ENCODE measurements around the gene PNMA1. TPM values are rescaled to one million over a fixed set of nuclear protein-coding genes. Genes with fewer than 3 reads are reported as not detected.
A peak's percentile ranks its signal among the peaks of the same experiment; 100 is the strongest.

The PNMA1 gene
- 16.7 and 21.6 TPM in 2 replicates for total RNA-seq (2014; rRNA removed; shearing (Covaris generic))

DNA sequence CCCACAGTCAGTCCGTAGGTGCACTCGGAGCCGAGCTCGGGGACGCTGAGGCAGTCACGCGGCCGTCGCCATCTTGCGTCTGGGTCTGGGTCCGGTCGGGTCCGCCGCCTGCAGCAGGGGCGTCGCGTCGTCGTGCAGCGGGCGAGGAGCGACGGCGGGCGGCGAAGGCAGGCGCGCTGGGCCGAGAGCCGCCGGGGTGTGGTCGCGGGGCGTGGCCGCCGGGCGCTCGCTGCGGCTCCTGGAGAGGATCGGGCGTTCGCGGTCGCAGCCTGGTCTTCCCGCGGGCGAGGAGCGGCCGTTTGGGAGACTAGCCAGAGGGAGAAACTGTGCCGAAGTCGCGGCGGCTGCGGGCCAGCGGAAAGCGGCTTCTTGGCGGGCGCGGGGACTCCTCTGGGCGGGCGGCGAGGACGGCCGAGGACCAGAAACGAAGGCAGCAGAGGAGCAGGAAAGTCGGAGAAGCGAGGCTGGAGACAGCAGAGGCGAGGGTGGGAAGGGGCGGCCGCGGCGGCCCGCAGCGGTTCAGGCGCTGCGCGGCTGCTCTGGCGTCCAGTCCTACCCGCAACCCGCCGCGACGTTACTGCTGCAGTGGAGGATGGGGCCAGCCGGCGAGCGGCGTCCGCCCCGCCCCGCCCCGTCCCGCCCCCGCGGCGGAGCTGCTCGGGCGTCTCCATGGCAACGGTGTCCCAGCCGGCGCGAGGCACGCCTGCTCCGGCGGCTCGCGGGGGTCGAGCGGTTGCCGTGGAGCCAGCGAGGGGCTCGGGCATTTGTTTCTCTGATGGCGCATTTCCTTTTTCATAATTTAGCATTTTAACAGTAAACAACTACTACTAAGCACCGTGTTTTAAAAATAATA lies at the start of gene PNMA1:
TSS of gene PNMA1 (minus strand) at position 582 of the 853 bp plus-strand sequence. CDS start 745 bp downstream, outside the sequence.
- Histone ChIP-seq H3K36me3 (peaks cover 44% of the 10 kb centered on the region), H3K9me3 (replicated peaks) (no peaks in the 10 kb centered on the region), H3K27ac (peak within 1 kb of the TSS; percentile 75), H3K4me1 (replicated peaks) (peaks cover 11% of the 10 kb centered on the region), H3K4me3 (peak within 1 kb of the TSS; percentile 87), H3K27me3 (replicated peaks) (no peaks in the 10 kb centered on the region)
- DNase-seq (ENCODE audit: low read depth in 1 of 2, low spot score in 2 of 2), result peak; percentile 83 to 84

DNA sequence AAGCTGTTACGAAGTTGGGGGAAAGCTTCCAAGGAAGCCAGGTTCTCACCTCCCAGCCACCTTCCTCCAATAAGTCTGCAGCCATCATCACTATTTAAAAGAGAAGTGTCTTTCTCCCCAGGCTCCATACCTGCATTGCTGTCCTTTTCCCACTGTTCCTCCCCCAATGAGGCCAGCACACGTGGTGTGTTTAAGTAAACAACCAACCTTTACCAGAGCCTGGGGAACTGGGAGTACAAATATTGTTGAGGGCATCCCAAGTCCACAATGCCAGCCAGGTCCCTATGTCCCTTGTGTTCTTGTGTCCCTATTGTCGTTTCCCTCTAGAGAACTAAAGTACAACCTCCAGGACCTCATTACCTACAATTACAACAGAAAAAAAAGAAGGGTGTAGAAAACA lies 49.2 kb upstream of the PNMA1 start:
- no peak for DNase-seq (ENCODE audit: low read depth in 1 of 2, low spot score in 2 of 2)
- Histone ChIP-seq H3K4me3 (no peak overlapping the region), H3K9me3 (replicated peaks) (no peaks in the 10 kb centered on the region), H3K4me1 (replicated peaks) (peaks cover 32% of the 10 kb centered on the region), H3K27ac (no peak overlapping the region), H3K27me3 (replicated peaks) (no peaks in the 10 kb centered on the region), H3K36me3 (peaks cover 8% of the 10 kb centered on the region)

- Histone ChIP-seq H3K9me3 (replicated peaks) (no peaks in the 10 kb centered on the region), H3K4me3 (no peak overlapping the region), H3K36me3 (peaks cover 13% of the 10 kb centered on the region), H3K4me1 (replicated peaks) (peaks cover 42% of the 10 kb centered on the region), H3K27me3 (replicated peaks) (no peaks in the 10 kb centered on the region), H3K27ac (no peak overlapping the region)
- DNase-seq (ENCODE audit: low read depth in 1 of 2, low spot score in 2 of 2), result no peak
Measured at GRCh38 chr14:73762375-73762822, 48.2 kb upstream of the PNMA1 start.

- Histone ChIP-seq H3K27ac (peak overlapping the region; percentile 89; the same call in 1 of the 2 replicates), H3K4me1 (replicated peaks) (peaks cover 46% of the 10 kb centered on the region), H3K9me3 (replicated peaks) (no peaks in the 10 kb centered on the region), H3K4me3 (no peak overlapping the region), H3K36me3 (peaks cover 13% of the 10 kb centered on the region), H3K27me3 (replicated peaks) (no peaks in the 10 kb centered on the region)
- no peak for DNase-seq (ENCODE audit: low read depth in 1 of 2, low spot score in 2 of 2)
Measured at GRCh38 chr14:73761618-73762355, 47.6 kb upstream of the PNMA1 start.

DNA sequence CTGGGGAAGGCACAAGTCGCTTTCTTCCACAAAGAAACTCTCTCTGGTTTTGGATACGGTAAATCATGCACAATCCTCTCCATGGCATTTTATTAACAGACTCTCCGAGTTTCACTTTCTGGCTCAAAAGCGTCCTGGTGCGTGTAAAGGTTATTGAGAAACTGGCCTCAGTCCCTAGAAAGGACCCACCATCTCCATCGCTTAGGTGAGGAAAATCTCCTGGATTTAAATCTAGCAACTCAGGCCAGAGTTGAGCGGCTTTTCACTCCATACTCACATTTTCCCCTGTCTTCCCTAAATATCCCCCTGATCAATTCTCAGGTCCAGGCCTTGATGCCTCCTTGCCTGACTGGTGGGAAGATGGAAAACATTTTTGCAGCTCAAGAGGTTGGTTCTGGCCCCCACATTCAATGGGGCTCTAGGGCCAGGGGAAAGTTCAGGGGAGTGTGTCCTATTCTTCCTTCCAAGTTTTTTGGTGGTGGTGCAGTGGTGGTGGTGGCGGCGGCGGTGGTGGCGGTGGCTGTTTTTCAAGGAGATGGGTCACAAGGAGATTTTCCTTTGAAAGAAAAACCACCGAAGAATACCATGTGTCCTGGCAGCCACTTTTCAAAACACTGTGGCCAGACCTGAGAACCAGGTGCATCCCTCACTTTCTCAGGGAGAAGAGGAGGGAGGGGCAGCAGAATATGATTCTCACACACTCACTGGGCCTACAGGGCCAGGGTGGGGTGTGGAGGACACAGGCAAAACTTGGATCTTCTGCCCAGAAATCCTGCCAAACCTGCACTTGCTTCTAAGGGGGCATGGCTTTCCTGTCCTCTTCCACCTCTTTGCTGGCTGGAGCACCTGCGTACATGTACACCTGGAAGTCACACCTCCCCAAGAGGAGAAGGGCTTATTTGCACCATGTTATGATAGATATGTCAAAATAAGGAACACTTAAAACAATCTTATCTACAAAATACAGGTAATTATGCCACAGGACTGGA lies 46.7 kb upstream of the PNMA1 start:
- peaks cover 13% of the 10 kb centered on the region for H3K36me3 ChIP-seq
- H3K9me3 ChIP-seq (replicated peaks), result no peaks in the 10 kb centered on the region
- DNase-seq (ENCODE audit: low read depth in 1 of 2, low spot score in 2 of 2), result no peak
- H3K4me1 ChIP-seq (replicated peaks), result peaks cover 55% of the 10 kb centered on the region
- peak overlapping the region; percentile 89 for H3K27ac ChIP-seq
- H3K4me3 ChIP-seq, result peak overlapping the region; percentile 77
- no peaks in the 10 kb centered on the region for H3K27me3 ChIP-seq (replicated peaks)

GRCh38 chr14:73759714-73760597 lies 45.8 kb upstream of the PNMA1 start:
- H3K27me3 ChIP-seq (replicated peaks), result no peaks in the 10 kb centered on the region
- H3K27ac ChIP-seq, result peak overlapping the region; percentile 89
- H3K36me3 ChIP-seq, result peaks cover 13% of the 10 kb centered on the region
- H3K4me1 ChIP-seq (replicated peaks), result peaks cover 64% of the 10 kb centered on the region
- peak; percentile 97 to 98 for DNase-seq (ENCODE audit: low read depth in 1 of 2, low spot score in 2 of 2)
- H3K9me3 ChIP-seq (replicated peaks), result no peaks in the 10 kb centered on the region
- peak overlapping the region; percentile 77 for H3K4me3 ChIP-seq

DNA sequence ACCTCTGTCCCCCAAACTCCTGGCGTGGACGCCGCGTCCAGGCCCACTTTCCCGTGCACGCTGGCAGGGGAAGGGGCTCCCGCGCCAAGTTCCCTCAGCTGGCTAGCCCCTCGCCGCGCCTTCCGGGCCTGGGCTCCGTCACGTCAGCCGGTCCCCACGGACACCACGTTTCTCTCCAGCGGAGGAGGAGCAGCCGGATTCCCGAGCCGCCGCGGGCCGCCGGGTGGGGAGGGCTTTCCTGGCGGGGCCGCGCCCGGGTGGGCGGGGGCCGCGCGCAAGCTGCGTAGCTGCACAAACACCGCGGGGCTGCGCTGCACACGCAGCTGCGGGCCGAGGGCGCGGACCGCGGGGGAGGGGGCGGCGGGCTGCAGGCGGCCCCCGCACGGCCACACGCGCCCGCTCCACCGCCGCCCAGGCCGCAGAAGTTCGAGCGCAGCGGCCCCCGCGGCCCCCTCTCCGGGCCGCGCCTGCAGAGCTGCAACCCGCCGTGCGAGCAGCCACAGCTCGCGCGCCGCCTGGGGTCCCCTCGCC lies 45.1 kb upstream of the PNMA1 start:
- DNase-seq (ENCODE audit: low read depth in 1 of 2, low spot score in 2 of 2), result peak in 1 of 2 experiments; percentile 26
- Histone ChIP-seq H3K27ac (peak overlapping the region; percentile 89), H3K4me3 (peak overlapping the region; percentile 77), H3K27me3 (replicated peaks) (no peaks in the 10 kb centered on the region), H3K4me1 (replicated peaks) (peaks cover 71% of the 10 kb centered on the region), H3K9me3 (replicated peaks) (no peaks in the 10 kb centered on the region), H3K36me3 (peaks cover 13% of the 10 kb centered on the region)

- Histone ChIP-seq H3K4me3 (peak overlapping the region; percentile 77), H3K36me3 (peaks cover 13% of the 10 kb centered on the region), H3K27ac (peak overlapping the region; percentile 49), H3K4me1 (replicated peaks) (peaks cover 78% of the 10 kb centered on the region), H3K9me3 (replicated peaks) (no peaks in the 10 kb centered on the region), H3K27me3 (replicated peaks) (no peaks in the 10 kb centered on the region)
- peak; percentile 55 to 68 for DNase-seq (ENCODE audit: low read depth in 1 of 2, low spot score in 2 of 2)
Measured at GRCh38 chr14:73758392-73759182, 44.4 kb upstream of the PNMA1 start.

DNA sequence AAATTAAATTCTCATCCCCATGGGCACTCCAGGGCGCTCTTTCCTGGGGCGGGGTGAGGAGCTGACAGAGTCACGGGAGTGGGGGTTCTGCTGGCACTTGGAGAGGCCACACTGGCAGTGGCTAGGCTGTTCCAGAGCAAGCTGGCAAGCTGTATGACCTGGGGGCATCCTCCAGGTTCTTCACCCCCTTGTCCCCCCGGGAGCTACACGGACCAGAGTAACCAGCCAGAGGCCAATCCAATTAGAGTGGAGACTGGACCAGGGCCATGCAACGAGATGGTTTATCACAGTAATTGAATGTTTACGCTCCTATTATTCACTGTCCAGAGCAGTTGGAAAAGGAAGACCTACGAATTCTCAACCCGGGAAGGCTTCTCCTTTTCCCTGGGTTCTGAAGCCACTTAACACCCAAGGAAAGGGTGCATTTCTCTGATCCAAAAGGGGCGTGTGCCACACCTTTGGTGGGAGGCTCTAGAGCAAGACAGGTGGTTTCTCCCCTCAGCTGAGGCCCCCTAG lies 43.8 kb upstream of the PNMA1 start:
- H3K27ac ChIP-seq, result no peak overlapping the region
- no peak for DNase-seq (ENCODE audit: low read depth in 1 of 2, low spot score in 2 of 2)

GRCh38 chr14:73757381-73757780 lies 43.2 kb upstream of the PNMA1 start:
- H3K4me1 ChIP-seq (replicated peaks), result peaks cover 87% of the 10 kb centered on the region
- no peaks in the 10 kb centered on the region for H3K9me3 ChIP-seq (replicated peaks)
- no peak for DNase-seq (ENCODE audit: low read depth in 1 of 2, low spot score in 2 of 2)
- no peak overlapping the region for H3K4me3 ChIP-seq
- no peak overlapping the region for H3K27ac ChIP-seq
- no peaks in the 10 kb centered on the region for H3K27me3 ChIP-seq (replicated peaks)
- H3K36me3 ChIP-seq, result peaks cover 13% of the 10 kb centered on the region

More for the DNA sequence above, 43.8 kb upstream of the PNMA1 start:
- Histone ChIP-seq H3K4me1 (replicated peaks) (peaks cover 84% of the 10 kb centered on the region), H3K4me3 (peak overlapping the region; percentile 77), H3K9me3 (replicated peaks) (no peaks in the 10 kb centered on the region), H3K27me3 (replicated peaks) (no peaks in the 10 kb centered on the region), H3K36me3 (peaks cover 13% of the 10 kb centered on the region)

GRCh38 chr14:73755434-73756014 lies 41.3 kb upstream of the PNMA1 start:
- no peak overlapping the region for H3K4me3 ChIP-seq
- peaks cover 13% of the 10 kb centered on the region for H3K36me3 ChIP-seq
- DNase-seq (ENCODE audit: low read depth in 1 of 2, low spot score in 2 of 2), result peak in 1 of 2 experiments; percentile 15
- peaks cover 85% of the 10 kb centered on the region for H3K4me1 ChIP-seq (replicated peaks)
- no peaks in the 10 kb centered on the region for H3K9me3 ChIP-seq (replicated peaks)
- H3K27ac ChIP-seq, result peak overlapping the region; percentile 59
- no peaks in the 10 kb centered on the region for H3K27me3 ChIP-seq (replicated peaks)

All from SJSA1 (cell line).